ENCODE measurements around the gene RDH16. TPM values are rescaled to one million over a fixed set of nuclear protein-coding genes. Genes with fewer than 3 reads are reported as not detected.
"Not testable (repeated sequence)": the region's sequence is repeated elsewhere in the genome, so short reads cannot be mapped to it uniquely, and the experiment has no call there.

The RDH16 gene
- total and polyA plus RNA-seq, 2 donors (not counting 1 experiment from before 2014, with no cell fraction given): 1.1 to 1.5 TPM

DNA sequence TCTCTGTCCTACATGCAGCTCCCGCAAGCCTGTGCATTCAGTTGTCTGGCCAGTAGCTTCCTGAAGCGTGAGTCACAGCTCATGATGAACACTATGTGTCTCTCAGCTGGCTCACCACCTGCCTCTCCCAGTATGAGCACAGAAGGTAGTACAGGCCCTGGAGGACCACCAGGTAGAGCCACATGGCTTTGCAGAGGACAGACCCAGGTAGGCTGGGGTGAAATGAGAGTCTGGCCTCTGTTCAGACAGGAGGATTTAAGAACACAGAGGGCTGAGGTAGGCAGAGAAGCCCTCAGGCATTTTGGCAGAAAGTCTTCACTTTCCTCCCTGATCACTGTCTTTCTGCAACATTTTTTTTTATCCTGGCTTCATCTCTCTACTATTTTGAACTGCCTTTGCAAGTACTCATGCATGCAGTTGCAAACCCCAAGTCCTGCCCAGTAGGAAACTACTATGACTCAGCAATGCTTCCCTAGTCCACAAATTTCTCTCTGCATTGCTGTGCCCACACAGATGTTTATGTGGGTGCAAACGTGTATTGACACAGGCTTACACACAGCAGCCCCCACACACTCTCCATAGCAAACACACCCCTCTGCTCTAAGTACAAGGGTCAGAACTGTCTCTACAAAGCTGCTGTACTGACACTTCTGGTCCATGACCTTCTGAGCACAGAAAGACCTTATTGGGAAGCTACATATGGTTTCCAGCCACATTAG is 15.9 kb downstream of the RDH16 start:
- no peak overlapping the region for H3K27ac Mint-ChIP-seq
- POLR2A ChIA-PET: no interaction called here
- no peak overlapping the region for H3K4me3 ChIP-seq (ENCODE audit: control extremely low read depth in 1 of 5, extremely low read depth in 1 of 5, insufficient read depth in 1 of 5, low read depth in 2 of 5, low read length in 4 of 5)
- no peak overlapping the region for H3K27ac ChIP-seq (ENCODE audit: low read length in 2 of 2)
- no peak overlapping the region for H2AFZ ChIP-seq (ENCODE audit: insufficient read depth, low read depth, low read length, poor library complexity, severe bottlenecking)
- TF ChIP-seq EZH2 (IDR thresholded peaks at IDR 0.05; ENCODE audit: borderline replicate concordance, insufficient read depth, low read depth, low read length, poor library complexity, severe bottlenecking): no peak
- TF ChIP-seq, protein P1, sequence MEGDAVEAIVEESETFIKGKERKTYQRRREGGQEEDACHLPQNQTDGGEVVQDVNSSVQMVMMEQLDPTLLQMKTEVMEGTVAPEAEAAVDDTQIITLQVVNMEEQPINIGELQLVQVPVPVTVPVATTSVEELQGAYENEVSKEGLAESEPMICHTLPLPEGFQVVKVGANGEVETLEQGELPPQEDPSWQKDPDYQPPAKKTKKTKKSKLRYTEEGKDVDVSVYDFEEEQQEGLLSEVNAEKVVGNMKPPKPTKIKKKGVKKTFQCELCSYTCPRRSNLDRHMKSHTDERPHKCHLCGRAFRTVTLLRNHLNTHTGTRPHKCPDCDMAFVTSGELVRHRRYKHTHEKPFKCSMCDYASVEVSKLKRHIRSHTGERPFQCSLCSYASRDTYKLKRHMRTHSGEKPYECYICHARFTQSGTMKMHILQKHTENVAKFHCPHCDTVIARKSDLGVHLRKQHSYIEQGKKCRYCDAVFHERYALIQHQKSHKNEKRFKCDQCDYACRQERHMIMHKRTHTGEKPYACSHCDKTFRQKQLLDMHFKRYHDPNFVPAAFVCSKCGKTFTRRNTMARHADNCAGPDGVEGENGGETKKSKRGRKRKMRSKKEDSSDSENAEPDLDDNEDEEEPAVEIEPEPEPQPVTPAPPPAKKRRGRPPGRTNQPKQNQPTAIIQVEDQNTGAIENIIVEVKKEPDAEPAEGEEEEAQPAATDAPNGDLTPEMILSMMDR (IDR thresholded peaks at IDR 0.05): no peak
- H3K27me3 ChIP-seq (replicated peaks in 1 of 4; ENCODE audit: control extremely low read depth in 1 of 4, control insufficient read depth in 3 of 4, insufficient read depth in 4 of 4, low read length in 3 of 4): peaks cover 0 to 4% (median 0%) of the 10 kb centered on the region in 4 experiments
- 0% methylated on average over 1 of the region's 3 CpGs for WGBS (ENCODE audit: insufficient coverage)
- H3K27me3 Mint-ChIP-seq: peaks cover 23% of the 10 kb centered on the region
- H3K4me3 Mint-ChIP-seq: no peak overlapping the region
- no peaks in the 10 kb centered on the region for H3K36me3 ChIP-seq (replicated peaks in 1 of 2; ENCODE audit: control extremely low read depth in 1 of 2, control insufficient read depth in 1 of 2, extremely low read depth in 1 of 2, insufficient read depth in 2 of 2, low read length in 1 of 2)
- H3K9me3 ChIP-seq (ENCODE audit: control extremely low read depth in 1 of 3, control insufficient read depth in 2 of 3, insufficient read depth in 1 of 3, low read length in 2 of 3): peaks cover 0 to 7% (median 6%) of the 10 kb centered on the region in 3 donors
- ATAC-seq (ENCODE audit: low read depth) (no peak), DNase-seq (no peak)
- peaks cover 3% of the 10 kb centered on the region for H3K4me1 Mint-ChIP-seq
- H3K4me1 ChIP-seq (ENCODE audit: control insufficient read depth in 2 of 2, insufficient read depth in 2 of 2, low read length in 2 of 2): no peaks in the 10 kb centered on the region
- no peak overlapping the region for H3K4me2 ChIP-seq (replicated peaks; ENCODE audit: low read depth, low read length, poor library complexity, severe bottlenecking)
- H4K20me1 ChIP-seq (ENCODE audit: control insufficient read depth, insufficient read depth, low read length, poor library complexity, severe bottlenecking): no peaks in the 10 kb centered on the region
- intact Hi-C loops (cut with micrococcal nuclease): no loop called here
- CTCF ChIA-PET: no interaction called here
- peaks cover 6% of the 10 kb centered on the region for H3K9me3 Mint-ChIP-seq (ENCODE audit: insufficient read depth)
- H3K9ac ChIP-seq (ENCODE audit: low read length): no peak overlapping the region
- no peaks in the 10 kb centered on the region for H3K79me2 ChIP-seq (ENCODE audit: control insufficient read depth, insufficient read depth, low read length)

DNA sequence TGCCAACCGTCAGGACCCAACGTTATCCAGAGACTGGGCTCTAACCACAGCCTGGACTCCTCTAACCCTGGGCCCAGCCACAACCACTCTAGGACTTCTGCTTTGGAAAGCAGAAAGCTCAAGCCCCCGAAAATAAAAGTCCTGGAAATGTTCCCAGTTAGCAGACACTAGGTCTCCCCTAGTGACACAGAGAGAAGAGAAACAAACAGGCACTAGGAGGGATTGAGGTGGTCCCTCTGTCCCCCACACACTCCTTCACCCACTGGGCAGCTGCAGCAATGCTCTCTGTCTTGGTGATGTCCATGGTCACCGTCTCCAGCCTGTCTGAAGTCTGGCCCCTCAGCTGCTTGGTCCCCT is 16.5 kb downstream of the RDH16 start:
- H3K36me3 ChIP-seq (replicated peaks in 1 of 2; ENCODE audit: control extremely low read depth in 1 of 2, control insufficient read depth in 1 of 2, extremely low read depth in 1 of 2, insufficient read depth in 2 of 2, low read length in 1 of 2); H3K9me3 Mint-ChIP-seq (ENCODE audit: insufficient read depth); H3K4me3 Mint-ChIP-seq; ATAC-seq (ENCODE audit: low read depth); H3K4me1 Mint-ChIP-seq; H3K27ac ChIP-seq (ENCODE audit: low read length in 2 of 2); H3K27ac Mint-ChIP-seq; H2AFZ ChIP-seq (ENCODE audit: insufficient read depth, low read depth, low read length, poor library complexity, severe bottlenecking); DNase-seq; H3K79me2 ChIP-seq (ENCODE audit: control insufficient read depth, insufficient read depth, low read length); H3K9me3 ChIP-seq (ENCODE audit: control extremely low read depth in 1 of 3, control insufficient read depth in 2 of 3, insufficient read depth in 1 of 3, low read length in 2 of 3); CTCF ChIA-PET; intact Hi-C loops (cut with micrococcal nuclease); H3K4me1 ChIP-seq (ENCODE audit: control insufficient read depth in 2 of 2, insufficient read depth in 2 of 2, low read length in 2 of 2); H4K20me1 ChIP-seq (ENCODE audit: control insufficient read depth, insufficient read depth, low read length, poor library complexity, severe bottlenecking); H3K4me2 ChIP-seq (replicated peaks; ENCODE audit: low read depth, low read length, poor library complexity, severe bottlenecking); H3K27me3 ChIP-seq (replicated peaks in 1 of 4; ENCODE audit: control extremely low read depth in 1 of 4, control insufficient read depth in 3 of 4, insufficient read depth in 4 of 4, low read length in 3 of 4); H3K4me3 ChIP-seq (ENCODE audit: control extremely low read depth in 1 of 5, extremely low read depth in 1 of 5, insufficient read depth in 1 of 5, low read depth in 2 of 5, low read length in 4 of 5); H3K9ac ChIP-seq (ENCODE audit: low read length); POLR2A ChIA-PET: not testable (repeated sequence)
- no CpG with 5 or more reads among the region's 4 CpGs for WGBS (ENCODE audit: insufficient coverage)
- peaks cover 18% of the 10 kb centered on the region for H3K27me3 Mint-ChIP-seq

Measured in B cell (primary cell).